GM19238 (cell line): ENCODE results near the gene PPP1R36.
A peak's percentile ranks its signal among the peaks of the same experiment; 100 is the strongest.
"Not testable (repeated sequence)": the region's sequence is repeated elsewhere in the genome, so short reads cannot be mapped to it uniquely, and the experiment has no call there.

Experiments
- DNase-seq: peaks from one replicate; pipeline ENCODE4 v3.0.0; 2011; ENCODE audit warnings: low spot score; ENCODE audit not compliant: insufficient read length

The PPP1R36 gene

DNA sequence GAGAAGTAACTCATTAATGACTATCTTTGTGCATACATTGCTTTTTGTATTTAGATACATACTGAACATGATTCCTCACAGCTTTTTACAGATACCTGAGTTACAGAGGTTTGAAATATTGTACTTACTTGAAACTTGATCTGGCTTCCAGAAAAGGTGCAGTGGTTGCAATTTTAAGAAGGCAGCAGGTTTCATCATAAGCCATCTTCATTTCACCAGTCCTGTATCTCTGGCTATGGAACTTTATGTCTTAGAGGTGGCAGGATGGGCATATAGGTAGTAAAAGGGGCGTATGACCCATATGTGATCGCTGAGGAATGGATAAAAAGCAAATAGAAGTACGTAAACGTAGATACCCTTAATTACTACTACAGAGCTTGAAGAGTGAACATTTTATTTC lies 31.5 kb upstream of the PPP1R36 start:
- no peak for DNase-seq

DNA sequence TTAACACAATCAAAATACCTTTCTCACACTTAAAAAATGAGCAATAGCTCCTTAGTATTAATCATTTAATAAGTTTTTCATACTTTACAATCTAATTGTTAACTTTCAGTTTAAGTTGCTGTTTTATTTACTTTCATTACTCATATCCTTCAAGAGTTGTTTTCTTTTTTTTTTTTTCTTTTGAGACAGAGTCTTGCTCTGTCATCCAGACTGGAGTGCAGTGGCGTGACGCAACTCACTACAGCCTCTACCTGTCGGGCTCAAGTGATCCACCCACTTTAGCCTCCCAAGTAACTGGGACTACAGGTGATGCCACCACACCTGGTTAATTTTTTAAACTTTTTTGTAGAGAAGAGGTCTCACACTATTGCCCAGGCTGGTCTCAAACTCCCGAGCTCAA lies 29.1 kb upstream of the PPP1R36 start:
- no peak for DNase-seq

DNA sequence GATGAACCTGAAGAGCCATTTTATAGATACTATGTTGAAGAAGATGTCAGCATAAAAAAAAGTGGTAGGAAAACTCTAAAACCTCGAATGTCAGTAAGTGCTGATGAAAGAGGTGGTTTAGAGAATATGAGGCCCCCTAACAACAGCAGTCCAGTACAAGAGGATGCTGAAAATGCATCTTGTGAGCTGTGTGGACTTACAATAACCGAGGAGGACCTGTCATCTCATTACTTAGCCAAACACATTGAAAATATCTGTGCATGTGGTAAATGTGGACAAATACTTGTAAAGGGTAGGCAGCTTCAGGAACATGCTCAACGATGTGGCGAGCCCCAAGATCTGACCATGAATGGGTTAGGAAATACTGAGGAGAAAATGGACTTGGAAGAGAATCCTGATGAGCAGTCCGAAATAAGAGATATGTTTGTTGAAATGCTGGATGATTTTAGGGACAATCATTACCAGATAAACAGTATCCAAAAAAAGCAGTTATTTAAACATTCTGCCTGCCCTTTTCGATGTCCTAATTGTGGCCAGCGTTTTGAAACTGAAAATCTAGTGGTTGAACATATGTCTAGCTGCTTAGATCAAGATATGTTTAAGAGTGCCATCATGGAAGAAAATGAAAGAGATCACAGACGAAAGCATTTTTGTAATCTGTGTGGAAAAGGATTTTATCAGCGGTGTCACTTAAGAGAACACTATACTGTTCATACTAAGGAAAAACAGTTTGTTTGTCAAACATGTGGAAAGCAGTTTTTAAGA lies 27.0 kb upstream of the PPP1R36 start:
- DNase-seq = no peak

DNA sequence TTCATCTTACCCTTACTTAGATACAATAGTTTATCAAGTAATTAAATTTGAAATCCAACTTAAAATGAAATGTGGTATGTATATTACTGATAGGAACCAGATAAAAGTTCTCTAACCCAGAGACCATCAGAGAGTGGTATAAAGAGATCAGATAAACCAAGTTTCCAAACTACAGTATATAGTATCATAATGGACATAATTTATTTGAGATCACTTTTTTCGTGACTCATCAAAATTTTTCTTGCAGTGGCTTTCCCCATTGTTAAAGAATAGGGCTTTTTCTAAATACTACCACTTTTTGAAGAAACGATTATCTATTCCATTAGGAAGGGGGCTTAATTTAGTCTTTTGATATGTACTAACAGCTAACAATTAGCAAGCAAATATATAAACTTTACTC lies 24.4 kb upstream of the PPP1R36 start:
- no peak for DNase-seq

DNA sequence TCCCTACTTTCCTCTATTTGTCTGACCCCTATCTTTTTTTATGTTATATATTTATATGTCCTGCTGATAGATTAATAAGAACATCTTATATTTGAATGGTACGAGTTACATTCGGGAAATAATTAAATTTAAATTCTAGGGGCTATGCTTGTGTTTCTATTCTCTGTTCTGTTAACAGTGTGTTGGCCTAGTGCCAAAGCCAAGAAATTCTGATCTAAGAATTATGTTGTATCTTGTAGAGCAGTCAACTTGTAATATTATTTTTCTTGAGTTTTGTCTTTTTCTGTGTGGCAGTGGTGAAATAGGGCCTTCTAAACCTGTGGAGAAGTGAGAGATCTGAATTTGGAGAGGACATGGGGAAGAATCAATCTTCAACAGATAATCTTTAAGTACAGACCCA lies 18.2 kb upstream of the PPP1R36 start:
- DNase-seq = no peak

DNA sequence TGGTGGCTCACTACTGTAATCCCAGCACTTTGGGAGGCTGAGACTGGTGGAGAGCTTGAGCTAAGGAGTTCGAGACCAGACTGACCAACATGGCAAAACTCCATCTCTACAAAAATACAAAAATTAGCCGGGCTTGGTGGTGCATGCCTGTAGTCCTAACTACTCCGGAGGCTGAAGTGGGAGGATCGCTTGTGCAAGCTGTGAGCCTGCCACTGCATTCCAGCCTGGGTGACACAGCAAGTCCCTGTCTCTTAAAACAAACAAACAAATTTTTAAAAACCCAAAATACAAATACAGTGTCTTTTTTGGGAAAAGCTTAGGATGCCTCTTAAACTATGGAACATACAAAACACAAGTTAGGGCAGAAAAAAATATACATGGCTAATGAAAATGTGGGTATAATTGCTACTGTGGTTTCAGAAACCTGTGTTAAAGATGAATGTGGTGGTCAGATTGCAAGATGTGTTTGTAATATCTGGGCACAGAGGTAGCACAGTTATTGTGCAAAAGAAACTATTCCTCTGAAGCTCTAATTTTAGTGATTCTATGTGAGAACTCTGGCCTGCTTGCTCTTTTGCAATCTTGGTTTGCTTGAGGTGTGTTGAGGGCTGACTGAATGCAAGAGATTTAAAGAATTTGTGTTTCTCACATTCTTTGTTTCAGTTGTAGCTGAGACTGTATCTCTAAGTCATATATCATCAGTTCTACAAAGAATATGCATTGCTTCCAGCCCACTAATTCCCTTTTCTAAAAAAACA lies 13.1 kb upstream of the PPP1R36 start:
- no peak for DNase-seq

DNA sequence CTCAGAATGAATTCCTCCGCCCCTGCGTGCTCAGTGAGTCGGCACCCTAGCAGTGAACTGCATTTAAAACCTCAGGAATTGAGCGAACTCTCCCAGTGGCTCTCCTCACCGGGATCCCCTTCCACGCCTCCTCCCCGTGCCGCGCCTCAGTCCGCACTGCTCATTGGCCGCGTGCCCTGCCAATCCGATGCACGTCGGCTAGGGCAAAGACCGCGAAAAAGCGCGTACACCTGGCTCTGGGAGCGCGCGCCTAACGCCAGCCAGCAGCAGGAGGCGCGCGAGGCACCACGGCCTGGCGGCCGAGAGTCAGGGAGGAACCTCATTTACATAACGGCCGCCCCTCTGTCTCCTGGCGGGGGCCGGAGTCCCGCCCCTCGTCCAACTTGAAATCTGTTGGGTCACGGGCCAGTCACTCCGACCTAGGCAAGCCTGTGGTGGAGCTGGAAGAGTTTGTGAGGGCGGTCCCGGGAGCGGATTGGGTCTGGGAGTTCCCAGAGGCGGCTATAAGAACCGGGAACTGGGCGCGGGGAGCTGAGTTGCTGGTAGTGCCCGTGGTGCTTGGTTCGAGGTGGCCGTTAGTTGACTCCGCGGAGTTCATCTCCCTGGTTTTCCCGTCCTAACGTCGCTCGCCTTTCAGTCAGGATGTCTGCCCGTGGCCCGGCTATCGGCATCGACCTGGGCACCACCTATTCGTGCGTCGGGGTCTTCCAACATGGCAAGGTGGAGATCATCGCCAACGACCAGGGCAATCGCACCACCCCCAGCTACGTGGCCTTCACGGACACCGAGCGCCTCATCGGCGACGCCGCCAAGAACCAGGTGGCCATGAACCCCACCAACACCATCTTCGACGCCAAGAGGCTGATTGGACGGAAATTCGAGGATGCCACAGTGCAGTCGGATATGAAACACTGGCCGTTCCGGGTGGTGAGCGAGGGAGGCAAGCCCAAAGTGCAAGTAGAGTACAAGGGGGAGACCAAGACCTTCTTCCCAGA lies 9.3 kb upstream of the PPP1R36 start, which contains the start of gene HSPA2:
Gene HSPA2, plus strand, starts transcription at position 534 of the 995 bp plus-strand sequence. Its CDS starts 109 bp downstream, at position 643.
- DNase-seq = peak; percentile 88

DNA sequence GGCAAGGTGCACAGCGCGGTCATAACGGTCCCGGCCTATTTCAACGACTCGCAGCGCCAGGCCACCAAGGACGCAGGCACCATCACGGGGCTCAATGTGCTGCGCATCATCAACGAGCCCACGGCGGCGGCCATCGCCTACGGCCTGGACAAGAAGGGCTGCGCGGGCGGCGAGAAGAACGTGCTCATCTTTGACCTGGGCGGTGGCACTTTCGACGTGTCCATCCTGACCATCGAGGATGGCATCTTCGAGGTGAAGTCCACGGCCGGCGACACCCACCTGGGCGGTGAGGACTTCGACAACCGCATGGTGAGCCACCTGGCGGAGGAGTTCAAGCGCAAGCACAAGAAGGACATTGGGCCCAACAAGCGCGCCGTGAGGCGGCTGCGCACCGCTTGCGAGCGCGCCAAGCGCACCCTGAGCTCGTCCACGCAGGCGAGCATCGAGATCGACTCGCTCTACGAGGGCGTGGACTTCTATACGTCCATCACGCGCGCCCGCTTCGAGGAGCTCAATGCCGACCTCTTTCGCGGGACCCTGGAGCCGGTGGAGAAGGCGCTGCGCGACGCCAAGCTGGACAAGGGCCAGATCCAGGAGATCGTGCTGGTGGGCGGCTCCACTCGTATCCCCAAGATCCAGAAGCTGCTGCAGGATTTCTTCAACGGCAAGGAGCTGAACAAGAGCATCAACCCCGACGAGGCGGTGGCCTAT lies 8.3 kb upstream of the PPP1R36 start:
- no peak for DNase-seq

DNA sequence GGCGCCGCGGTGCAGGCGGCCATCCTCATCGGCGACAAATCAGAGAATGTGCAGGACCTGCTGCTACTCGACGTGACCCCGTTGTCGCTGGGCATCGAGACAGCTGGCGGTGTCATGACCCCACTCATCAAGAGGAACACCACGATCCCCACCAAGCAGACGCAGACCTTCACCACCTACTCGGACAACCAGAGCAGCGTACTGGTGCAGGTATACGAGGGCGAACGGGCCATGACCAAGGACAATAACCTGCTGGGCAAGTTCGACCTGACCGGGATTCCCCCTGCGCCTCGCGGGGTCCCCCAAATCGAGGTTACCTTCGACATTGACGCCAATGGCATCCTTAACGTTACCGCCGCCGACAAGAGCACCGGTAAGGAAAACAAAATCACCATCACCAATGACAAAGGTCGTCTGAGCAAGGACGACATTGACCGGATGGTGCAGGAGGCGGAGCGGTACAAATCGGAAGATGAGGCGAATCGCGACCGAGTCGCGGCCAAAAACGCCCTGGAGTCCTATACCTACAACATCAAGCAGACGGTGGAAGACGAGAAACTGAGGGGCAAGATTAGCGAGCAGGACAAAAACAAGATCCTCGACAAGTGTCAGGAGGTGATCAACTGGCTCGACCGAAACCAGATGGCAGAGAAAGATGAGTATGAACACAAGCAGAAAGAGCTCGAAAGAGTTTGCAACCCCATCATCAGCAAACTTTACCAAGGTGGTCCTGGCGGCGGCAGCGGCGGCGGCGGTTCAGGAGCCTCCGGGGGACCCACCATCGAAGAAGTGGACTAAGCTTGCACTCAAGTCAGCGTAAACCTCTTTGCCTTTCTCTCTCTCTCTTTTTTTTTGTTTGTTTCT lies 7.6 kb upstream of the PPP1R36 start:
- DNase-seq = no peak

DNA sequence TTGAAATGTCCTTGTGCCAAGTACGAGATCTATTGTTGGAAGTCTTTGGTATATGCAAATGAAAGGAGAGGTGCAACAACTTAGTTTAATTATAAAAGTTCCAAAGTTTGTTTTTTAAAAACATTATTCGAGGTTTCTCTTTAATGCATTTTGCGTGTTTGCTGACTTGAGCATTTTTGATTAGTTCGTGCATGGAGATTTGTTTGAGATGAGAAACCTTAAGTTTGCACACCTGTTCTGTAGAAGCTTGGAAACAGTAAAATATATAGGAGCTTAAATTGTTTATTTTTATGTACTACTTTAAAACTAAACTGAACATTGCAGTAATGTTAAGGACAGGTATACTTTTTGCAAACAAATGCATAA lies 6.9 kb upstream of the PPP1R36 start:
- no peak for DNase-seq

DNA sequence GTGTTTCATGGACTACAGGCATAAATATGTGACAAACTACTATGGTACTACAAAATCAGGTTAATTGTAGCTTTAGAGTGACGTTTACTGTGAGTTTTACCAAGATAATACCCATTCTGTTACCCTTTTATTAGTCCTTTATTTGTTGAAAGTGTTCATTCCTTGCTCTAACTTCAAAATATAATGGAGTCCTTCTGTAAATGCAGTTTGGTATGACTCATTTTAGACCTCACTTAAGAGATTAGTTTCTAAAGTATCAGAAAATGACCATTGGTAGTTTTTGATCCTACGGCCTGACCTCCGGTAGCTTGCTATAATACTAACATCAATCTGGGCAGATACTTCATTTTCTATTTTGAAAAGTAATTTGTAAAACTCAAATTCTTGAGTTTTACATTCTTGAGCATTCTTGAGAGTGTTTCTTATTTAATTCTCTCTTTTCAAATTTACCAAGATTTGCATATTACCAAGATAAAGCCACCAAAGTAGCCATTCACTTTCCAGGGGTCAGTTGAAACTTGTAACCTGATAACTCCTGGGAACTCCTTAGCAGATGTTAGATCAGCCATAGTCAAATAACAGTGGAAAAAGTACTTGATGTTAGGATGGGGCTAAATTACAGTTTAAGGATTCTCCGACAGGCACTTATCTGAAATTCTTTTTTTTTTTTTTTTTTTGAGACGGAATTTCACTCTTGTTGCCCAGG lies 5.0 kb upstream of the PPP1R36 start:
- DNase-seq = no peak

DNA sequence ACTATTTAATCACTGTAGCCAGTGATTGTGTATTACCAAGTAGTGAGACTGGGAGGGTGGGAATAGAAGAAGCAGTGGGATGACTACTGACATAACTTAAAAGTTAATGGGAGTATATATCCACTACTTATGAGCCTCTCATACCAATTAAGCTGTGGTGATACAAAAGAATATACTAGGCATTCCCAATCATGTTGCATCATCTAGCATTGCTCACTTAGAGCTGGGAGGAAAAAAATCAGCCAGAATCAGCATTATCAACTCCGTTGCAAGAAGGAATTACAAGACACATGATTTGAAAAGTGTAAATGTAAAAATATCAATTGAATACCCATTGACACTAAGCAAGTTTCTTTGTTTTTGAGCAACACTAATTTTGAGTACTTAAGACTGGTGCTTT lies 745 bp upstream of the PPP1R36 start:
- no peak for DNase-seq

DNA sequence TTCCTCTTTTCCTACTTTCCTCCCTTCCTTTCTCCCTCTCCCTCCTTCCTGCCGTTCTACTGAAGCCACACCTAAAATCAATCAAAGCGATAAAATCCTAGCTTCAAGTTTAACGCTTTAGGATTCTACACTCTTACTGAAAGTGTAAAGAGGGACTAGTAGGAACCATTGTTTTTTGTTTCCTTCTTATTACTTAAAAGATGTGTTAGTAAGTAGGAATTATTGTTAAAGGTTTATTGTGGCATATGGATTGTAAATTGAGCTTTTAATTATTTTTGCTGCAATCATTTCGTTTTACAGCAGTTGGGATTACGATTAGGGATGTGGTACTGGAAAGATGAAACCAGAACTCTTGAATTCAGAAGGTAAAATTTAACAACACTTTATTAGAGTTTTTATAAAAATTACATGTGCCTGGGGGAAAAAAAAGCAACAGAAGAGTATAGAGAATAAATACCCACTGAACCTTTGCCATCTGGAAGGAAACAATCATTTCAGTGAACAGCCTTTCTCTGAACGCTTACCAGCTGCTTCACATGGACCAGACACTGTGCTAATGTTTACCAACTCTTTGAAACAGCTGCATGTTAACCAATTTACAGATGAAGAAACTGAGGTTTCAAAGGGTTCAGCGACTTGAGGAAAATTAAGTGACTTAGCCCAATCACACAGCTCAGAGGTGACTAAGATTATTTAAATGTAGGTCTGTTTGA lies 1.0 kb downstream of the PPP1R36 start:
- DNase-seq = no peak

DNA sequence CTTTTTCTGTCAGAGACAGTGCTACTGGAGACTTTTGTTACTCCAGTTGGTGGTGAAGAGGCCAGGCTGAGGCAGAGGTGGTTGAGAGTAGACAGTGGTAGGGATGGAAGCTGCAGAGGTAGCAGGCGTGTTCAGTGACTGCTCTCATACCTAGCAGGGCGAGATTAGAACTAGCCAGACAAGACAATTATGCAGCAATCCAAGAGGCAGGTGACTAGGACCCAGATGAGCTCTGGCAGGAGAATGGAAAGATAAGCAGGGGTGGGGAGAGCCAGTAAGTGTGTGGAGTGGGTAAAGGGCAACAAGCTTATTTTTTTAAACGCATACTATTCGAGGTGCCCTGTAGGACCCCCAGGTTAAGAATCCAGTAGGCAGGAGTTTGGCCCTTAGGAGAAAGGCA lies 4.8 kb downstream of the PPP1R36 start:
- no peak for DNase-seq

DNA sequence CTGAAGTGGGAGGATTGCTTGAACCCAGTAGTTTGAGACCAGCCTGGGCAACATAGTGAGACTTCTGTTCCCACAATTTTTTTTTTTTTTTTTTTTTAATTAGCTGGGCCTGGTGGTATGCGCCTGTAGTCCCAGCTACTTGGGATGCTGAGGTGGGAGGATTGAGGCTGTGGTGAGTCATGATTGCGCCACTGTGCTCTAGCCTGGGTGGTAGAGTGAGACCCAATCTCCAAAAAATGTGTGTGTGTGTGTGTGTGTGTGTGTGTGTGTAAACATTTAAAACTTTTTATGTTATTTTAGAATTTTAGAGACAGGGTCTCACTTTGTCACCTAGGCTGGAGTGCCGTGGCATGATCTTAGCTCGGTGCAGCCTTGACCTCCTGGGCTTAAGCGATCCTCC lies 6.8 kb downstream of the PPP1R36 start:
- DNase-seq = no peak

DNA sequence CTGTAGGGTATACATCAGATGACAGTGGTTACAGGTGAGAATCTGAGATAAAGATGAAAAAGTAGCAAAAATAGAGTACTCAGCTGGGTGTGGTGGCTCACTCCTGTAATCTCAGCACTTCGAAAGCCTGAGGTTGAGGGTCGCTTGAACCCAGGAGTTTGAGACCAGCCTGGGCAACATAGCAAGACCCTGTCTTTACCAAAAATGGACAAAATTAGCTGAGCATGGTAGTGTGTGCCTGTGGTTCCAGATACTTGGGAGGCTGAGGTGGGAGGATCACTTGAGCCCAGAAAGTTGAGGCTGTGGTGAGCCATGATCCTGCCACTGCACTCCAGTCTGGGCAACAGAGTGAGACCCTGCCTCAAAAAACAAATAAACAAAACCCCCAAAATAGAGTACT lies 8.5 kb downstream of the PPP1R36 start:
- DNase-seq = not testable (repeated sequence)

DNA sequence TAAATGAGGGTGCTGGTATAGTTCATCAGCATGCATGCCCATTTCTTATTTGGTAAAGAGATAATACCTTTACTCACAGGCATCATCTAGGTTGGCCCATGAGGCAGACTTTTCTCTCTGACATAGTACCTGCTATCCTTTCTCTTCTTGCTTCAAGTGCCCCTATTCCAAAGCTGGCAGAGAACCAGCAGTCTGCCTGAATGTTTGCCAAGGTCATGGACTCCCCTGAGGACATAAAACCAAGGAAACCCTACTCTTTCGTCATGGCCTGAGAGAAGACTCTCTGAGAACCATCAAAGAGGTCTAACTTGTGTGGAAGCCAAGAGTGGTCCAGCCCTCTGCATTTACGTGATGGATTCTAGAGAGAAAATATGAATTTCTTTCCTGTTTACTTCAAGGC lies 11.9 kb downstream of the PPP1R36 start:
- DNase-seq = no peak

DNA sequence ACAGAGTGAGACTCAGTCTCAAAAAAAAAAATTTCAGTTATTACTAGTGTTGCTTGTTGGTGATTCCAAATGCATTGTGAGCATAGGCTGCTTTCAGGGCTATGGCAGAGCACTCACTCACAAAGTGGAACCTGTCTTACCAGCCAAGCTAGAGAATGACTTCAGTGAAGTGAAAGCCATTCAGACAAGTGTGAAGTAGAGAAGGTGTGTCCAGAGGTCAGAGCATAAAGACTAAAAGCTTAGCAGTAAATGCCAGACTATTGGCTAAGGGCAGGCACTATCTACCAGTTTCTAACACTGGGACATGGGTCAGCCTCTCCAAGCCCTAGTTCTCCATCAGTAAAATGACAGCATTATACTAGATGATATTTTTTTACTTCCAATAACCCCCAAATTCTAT lies 12.7 kb downstream of the PPP1R36 start:
- DNase-seq = no peak

DNA sequence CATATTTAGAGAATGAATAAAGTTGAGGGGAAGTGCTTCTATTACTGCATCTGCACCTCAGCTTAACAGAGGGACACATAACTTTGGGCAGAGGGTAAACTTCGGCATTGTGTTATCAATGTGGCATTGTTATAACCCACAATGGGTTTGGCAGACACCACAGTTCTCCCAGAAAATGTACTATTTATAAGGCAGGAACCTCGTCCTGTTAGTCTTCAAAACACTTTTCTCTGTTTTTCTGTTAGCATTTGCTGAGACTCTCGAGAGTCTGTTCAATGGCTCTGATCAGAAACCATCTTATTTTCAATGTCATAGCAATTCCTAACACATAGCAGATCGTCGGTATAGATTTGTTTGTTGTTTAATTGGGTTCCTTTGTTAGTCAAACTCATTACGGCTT lies 13.9 kb downstream of the PPP1R36 start:
- no peak for DNase-seq
